Measurements from ENCODE around the gene CEP89.
"Not testable (repeated sequence)": the region's sequence is repeated elsewhere in the genome, so short reads cannot be mapped to it uniquely, and the experiment has no call there.

Gene CEP89

DNA sequence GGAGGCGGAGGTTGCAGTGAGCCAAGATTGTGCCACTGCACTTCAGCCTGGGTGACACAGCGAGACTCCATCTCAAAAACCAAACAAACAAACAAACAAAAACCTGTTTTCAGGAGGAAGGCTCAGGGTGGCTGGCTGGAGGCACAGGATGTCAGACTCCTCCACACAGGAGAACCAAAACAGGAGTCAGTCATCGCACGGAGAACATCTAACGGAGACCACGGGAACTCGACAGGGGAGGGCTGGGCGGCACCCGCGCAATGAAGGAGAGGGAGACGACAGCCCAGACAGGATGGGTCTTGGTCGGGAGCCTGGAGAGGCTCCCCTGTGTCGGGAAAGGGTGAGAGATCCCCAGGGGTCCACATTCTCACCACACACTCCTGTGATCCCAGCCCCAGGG is 81.4 kb downstream of the CEP89 start:
- DNase-seq, result no peak

DNA sequence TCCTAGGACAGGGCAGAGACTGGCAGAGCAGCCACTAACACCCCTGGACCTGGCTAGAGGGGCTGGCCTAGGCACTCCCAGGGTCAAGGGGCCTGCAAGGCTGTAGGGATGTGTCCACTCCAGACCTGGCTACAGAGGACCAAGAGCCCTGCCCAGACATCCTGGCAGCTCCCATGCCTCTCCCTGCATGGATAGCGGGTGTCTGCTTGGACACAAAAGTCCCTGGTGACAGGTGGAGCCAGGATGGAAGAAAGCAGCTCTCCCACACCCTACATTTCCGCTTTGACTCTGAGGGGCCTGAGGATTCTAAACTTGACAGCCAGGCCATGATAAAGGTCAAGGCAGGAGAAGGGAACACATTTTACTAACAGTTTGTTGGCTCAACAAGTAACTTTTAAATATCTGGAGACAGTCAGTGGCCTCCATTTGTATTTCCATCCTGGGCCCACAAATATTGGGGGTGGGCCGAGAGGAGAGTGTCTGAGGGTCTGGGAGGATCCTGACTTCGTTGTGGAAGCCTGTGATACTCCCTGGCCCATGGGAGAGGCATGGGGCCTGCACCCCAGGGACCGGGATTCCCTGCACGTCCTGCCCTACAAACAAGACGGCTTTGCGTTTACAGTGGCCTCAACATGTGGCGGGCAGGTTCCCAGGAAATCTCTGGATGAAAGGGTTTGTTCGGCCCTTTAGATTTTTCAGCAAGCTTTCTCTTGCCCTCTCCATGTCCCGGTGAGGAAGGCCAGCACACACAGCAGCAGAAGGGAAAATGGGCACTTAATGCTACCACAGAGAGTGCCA is 82.4 kb downstream of the CEP89 start:
- DNase-seq, result no peak

DNA sequence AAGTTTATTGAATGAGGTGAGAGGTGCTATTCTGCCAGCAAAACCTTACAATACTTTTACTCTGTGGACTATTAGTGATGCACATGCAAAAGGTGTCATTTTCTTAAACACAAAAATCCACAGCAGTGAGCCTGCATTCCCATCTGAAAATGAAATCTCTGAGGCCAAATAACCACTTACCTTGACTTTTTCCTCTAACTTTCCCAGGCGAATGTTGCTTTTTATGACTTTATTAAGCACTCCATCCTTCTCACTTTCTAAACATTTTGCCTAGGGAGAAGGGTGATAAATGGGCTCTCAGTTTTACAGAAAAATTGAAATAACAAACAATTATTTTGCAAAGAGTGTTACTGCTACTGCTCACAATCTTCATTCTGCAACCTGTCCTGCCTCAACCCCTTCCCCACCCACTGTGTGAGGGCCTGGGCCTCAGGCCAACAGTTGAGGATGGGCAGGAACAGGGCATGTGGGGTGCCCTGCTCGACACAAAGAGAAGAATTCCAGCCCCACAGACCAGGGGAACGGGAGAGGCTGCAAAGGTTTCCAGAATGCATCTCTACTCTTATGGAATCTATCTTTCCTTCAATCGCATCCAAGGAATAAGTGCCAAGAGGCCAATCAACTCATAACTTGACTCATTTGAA is 84.1 kb downstream of the CEP89 start:
- DNase-seq, result no peak

DNA sequence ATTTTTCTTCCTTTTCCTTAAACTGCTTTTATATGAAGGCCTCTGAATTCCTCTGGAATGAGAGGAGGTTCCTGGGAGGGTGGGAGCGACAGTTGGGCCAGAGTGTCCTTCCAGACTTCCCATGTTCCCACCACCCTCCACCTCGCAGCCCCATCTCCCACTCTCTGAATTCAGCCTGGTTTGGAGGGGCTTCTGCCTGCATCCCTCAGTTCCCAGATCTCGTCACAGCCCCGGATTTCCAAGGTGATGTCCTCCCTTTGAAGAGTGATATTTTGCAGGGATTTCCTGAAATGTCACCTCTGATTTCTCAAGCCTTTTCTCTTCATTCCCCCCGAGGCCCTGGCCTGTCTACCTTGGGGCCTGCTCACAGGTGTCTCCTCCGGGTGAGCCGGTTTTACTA is 85.5 kb downstream of the CEP89 start:
- no peak for DNase-seq

DNA sequence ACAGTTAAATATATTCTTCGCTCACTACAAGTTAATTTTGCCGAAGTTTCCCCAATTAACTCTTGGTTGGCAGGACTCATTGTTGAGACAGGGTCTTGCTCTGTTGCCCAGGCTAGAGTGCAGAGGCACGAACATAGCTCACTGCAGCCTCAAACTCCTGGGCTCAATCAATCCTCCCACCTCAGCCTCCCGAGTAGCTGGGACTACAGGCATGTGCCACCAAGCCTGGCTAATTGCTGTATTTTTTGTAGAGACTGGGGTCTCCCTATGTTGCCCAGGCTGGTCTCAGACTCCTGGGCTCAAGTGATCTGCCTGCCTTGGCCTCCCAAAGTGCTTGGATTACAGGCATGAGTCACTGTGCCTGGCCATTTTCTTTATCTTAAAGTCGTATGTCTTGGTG is 86.5 kb downstream of the CEP89 start:
- not testable (repeated sequence) for DNase-seq

DNA sequence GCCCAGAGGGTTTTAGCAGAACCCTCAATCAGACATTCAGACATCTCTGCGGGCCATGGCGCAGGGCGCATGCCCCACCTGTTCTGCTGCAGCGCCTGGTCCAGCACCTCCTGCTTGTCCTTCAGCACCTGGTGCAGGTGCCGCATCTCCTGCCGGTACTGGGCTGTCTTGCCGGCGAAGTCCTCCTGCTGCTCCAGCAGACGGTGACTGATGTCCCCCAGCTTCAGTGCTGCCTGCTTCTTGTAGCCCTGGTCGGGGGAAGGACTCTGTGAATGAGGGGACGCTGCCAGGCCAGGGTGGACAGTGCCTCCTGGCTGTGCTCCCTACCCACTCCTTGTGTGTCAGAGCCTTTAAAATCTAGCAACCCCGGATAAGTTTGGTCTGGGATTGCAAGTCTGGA is 90.0 kb downstream of the CEP89 start:
- DNase-seq, result no peak

DNA sequence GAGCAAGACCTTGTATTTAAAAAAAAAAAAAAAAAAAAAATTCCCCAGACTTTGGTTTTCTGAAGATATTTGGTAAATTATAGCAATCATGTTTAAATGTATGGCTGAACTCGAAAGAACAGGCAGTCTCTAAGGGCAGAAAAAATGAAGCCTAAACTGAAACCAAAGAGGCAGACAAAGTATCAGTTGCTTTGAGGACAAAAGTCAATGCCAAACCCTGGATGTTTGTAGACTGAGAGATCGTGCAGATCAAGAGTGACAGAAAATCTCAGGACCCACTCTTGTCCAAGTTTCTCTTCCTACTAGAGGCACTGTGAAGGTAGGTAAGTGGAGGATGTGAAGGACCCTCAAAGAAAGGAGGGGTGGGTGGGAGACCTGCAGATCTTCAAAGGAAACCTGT is 91.1 kb downstream of the CEP89 start:
- DNase-seq, result no peak

DNA sequence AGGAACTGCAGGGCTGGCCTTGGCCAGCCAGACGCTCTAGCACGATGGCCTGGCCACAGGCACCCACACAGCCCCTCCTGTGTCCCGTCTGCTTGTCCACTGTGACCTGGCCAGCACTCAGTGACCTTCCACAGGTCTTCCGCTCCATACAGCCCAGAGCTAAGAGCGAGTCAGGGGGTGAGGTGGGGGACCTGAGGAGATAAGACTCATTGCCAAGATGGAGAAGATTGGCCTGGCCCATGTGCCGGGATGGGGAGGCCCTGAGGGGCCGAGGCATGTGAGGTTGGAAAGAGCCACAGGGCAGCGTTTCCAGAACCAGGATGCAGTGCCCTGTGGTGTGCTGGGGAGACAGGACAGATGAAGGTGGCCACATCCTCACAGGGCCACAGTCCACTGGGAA is 92.0 kb downstream of the CEP89 start:
- no peak for DNase-seq

DNA sequence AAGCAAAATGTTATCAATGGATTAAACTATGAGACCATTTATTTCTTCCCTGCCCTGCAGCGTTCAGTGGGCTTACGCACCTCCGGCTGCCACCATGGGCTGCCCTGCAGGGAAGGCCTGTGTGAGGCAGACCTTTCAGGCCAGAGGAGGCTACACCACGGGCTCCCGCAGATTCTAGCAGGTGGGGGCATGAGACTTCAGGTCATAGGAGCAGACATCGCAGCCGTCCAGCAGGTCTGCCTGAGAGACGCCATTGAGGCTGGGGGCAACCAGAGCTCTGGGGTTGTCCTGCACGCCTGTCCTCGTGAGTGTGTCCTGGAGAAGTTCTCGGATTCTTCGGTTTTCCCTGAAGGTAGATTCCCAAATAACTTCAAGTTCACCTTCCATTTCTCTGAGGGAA is 92.8 kb downstream of the CEP89 start:
- DNase-seq, result no peak

DNA sequence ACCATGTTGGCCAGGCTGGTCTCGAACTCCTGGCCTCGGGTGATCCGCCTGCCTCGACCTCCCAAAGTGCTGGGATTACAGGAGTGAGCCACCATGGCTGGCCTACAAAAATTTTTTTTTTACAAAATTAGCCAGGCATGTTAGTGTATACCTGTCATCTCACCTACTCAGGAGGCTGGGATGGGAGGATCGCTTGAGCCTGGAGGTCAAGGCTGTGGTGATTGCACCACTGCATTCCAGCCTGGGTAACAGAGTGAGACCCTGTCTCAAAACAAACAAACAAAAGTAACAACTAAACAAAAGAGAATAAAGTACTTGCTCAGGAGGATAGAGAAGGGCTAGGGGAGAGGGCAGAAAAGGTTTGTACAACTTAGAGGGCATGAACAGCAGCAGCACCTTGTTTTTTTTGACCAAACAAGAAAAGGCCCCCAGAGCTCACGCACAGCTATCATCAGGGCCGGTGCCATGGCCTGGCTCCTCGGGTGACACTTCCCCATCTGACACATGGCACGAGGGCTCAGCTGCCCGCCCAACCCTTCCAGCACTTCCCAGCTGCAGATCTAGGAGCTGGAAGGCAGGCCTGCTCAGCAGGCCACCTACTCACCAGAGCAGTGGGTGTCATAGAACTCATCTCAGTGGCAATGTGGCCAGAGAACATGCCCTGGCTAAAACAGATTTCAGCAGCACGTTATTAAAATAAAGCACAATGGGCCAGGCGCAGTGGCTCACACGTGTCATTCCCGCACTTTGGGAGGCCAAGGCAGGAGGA is 93.6 kb downstream of the CEP89 start:
- no peak for DNase-seq

DNA sequence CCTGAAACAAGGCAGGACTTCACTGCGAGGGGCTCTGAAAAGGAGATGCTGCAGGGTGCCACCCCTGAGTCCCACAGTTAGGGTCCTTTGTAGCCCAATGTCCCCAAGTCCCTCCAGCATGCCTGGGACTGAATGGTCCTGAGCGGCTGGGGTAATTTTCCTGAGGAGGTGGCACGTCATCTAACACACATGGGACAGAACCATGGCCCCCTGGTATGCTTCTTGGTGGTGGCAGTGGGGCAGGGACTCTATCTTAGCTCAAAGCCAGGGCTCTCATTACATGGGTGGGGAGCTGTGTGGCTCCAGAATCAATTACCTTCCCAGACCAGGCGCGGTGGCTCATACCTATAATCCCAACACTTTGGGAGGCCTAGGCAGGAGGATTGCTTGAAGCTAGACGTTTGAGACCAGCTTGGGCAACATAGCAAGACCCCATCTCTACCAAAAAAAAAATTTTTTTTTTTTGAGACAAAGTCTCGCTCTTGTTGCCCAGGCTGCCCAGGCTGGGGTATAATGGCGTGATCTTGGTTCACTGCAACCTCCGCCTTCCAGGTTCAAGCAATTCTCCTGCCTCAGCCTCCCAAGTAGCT is 94.3 kb downstream of the CEP89 start:
- no peak for DNase-seq

DNA sequence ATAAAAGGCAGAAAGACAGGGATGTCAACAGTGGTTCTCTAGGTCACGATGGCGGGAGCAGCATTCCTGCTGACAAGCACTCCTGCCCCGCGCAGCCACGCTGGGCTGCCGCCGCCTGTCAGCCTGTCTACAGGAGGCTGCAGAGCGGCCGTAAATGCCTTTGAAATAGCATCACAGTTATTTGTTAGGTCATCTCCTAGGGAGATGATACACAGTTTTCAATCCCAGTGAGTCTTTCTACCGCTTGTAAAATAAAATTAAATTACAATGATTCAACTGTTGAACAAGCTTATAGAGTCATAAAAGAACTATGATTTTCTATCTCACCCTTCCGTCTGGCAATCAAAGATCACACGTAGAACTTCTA is 94.9 kb downstream of the CEP89 start:
- DNase-seq, result no peak

DNA sequence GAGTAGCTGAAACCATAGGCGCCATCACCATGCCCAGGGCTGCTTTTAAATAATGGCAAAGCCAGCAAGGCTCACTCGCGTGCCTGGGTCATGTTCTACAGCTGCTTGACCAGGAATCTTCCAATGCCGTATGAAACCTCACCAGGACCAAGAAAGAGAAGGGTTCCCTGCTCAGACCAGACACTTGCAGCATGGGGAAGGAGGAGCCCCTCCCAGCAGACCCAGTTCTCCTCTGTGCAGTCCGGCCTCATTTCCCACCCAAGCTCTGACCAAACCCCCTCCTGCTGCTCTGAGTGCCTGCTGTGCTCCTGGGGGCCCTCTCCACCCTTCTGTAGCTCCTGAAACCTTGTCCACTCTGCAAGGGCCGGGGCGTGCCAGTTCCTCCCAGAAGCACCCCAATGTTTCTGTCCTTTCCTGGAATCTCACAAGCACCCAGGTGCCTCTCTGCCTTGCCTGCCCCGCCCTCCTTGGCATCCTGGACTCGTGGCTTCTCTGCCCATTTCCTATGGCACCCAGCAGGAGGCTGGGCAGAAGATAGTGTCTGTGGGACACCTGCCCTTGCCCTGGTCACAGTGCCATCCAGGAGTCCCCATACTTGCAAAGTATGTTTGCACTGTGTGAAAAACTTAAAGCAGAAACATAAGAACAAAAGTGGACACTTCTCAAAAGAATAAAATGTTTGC is 95.4 kb downstream of the CEP89 start:
- DNase-seq, result no peak

DNA sequence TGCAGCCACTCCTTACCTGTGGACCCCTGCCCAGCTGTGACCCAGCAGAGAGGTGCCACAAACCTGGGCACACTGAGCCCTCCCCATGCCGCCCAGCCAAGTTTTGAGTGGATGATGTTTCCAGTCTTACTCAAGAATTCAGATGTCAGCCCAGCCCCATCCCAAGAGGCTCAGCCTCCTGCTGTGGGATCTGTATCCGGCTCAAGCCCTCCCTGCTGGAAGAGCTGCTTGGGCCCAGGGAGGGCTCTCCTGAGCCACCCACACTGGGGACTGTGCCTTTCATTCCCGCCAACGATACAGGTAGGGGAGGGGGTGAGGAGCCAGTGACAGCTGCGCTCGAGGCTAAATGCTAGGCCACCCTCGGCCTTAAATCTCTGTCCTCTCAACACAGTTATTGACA is 96.3 kb downstream of the CEP89 start:
- DNase-seq, result no peak

DNA sequence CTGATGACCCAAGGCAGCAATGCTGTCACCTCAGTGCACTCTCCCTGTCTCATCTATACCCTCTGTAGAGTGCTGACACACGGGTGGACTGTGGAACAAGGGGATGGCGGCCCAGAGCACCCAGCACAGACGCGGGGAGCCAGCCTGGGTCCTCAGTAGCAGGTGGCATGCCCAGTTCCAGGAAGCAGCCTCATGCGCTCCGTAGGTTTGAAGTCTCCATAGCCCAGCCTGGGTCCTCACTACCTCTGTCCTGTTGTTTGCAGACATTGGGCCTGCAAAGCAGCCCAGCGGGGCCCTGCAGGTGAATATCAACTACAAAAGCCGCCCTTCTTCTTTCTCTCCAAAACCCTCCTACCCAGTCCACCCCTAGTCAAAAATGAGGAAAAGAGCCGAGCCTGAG is 97.2 kb downstream of the CEP89 start:
- no peak for DNase-seq

DNA sequence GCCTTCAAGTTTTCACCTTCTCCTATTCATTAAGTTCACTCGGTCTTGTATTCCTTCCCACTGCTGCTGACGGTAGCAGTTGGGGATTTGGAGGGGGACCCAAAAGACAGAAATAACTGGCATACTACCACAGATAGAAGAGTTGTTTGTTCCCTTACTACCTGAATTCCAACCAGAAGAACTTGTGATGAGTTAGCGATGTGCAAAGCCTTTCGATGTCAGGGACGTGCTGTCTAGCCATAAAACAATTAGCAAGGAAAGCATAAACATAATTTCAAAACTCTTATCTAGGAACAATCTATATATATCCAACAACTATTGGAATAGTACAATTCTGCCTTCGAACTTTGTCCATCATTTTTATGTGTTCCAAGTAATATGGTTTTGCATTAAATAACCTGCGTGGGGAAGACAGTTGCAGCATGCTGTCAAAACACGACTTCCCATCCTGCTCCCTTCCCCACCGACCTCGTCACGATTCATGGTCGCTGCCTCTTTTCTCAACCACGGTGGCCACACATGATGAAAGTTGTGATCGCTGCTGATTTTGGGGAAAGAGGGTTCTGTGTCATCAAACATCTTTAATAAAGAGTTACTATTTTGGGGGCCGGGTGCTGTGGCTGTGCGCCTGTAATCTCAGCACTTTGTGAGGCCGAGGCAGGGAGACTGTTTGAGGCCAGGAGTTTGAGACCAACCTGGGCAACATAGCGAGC is 98.4 kb downstream of the CEP89 start:
- DNase-seq, result no peak

DNA sequence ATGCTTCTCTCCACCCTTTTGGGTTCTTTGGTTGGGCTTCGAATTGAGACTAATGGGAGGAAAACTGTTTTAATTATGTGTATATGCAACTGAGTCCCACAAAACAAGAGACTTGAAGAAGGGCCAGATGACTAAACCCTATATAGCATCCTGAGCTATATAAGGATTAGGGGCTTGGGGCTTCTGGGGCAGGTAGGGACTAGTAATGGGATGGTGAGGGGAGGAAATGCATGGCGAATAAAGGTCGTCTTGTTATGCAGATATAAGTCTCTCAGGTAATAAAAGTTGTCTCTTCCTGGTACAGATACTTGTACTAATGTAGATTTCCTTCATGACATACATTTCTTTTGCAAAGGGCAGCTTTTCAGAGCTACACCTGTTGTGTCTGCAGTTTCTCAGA is 99.4 kb downstream of the CEP89 start:
- no peak for DNase-seq

DNA sequence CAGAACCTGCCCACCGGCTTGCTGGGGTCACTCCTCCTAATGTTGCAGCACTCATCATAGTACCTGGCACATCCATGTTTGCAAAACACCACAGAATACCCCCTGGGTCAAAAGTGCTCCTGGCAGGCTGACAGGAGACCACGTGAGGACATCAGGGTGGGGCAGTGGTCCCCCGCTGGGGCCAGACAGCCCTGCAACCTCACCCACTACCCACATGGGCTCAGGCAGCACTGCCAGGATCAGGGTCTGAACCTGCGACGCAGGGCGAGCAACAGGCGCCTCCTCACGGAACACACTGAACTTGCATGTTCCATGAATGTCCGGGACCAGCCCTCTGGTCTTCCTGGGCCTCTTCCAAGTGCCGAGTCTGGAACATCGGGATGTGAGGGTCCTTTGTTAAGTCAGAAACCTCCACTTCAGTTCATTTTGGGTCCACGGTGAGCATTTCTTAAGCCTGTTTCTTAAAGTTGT is 100.7 kb downstream of the CEP89 start:
- DNase-seq, result no peak

DNA sequence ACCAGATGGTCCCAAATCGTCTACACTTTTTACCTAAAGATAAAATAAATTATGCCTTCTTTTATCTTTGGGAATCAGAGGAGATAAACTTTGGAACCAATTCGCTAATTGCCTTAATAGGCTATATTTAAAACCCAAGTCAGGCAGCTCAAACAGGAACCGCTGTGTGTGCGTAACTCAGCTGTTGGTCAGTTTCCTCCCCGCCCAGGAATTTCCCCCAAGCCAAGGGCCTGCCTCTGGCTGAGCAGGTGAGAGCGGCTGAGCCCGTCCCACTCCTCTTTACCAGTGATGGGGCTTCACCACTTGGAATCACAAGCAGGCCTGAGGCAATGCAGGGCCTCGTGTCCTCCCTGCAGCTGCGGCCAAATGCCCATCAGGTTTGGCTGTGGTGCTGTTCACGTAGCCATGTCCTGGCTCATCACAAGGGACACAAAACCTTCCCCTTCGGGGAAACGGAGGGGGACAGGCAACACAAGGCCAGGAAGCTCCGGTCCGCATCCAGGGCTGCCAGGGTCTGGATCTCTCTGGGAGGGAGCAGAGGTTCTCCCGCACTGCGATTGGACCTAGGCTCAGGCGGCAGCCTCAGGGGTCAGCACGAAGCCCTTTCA is 101.7 kb downstream of the CEP89 start:
- DNase-seq, result no peak

DNA sequence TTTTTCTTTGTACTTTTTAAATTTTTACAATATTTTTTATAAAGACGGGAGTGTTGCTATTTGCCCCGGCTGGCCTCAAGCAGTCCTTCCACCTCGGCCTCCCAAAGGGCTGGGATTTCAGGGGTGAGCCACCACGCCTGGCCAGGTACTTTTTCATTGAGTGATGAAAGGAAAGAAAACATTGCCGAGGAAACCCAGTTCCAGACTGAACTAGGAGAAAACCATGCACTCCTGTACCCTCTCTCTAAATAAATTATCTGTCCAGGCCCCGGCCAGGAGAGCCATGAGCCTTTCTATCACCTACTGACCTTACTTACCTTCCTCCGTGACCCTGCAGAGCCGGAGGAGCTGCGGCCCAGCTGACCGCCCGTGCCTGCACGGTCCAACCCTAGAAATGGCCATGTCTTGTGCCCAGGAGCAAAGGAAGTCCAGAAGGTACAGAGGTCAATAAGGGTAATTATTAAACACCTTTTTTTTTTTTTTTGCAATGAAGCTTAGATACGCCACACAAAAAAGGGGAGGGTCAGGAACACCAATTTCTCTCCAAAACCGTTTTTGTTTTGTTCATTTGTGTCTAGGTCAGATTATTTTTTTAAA is 102.3 kb downstream of the CEP89 start, which contains the start of gene SLC7A9:
SLC7A9 (minus strand) TSS at position 399 of the 597 bp plus-strand sequence. CDS start 1,233 bp downstream, outside the sequence.
- no peak for DNase-seq

Measured in NCI-H1694 (cell line).